ENCODE data around the gene SFMBT2.
"Not testable (repeated sequence)": the region's sequence is repeated elsewhere in the genome, so short reads cannot be mapped to it uniquely, and the experiment has no call there.

The SFMBT2 gene

GRCh38 chr10:7312488-7312857 lies 98.4 kb downstream of the SFMBT2 start:
- Mint-ChIP-seq H3K27ac (peak overlapping the region in 1 of 3 experiments; percentile 56), H3K4me3 (no peak overlapping the region), H3K36me3 (ENCODE audit: low read depth) (peaks cover 14% of the 10 kb centered on the region), H3K9me3 (peaks cover 3% of the 10 kb centered on the region), H3K4me1 (peaks cover 10% of the 10 kb centered on the region), H3K27me3 (ENCODE audit: low read depth) (peaks cover 4% of the 10 kb centered on the region)
- no peak for TF ChIP-seq CTCF (IDR thresholded peaks at IDR 0.05; ENCODE audit: unreplicated experiment in 3 of 3)

GRCh38 chr10:7311850-7312487 lies 98.9 kb downstream of the SFMBT2 start:
- not testable (repeated sequence) for H3K4me1 Mint-ChIP-seq; H3K9me3 Mint-ChIP-seq; H3K4me3 Mint-ChIP-seq; H3K27me3 Mint-ChIP-seq (ENCODE audit: low read depth)
- Mint-ChIP-seq H3K36me3 (ENCODE audit: low read depth) (peaks cover 14% of the 10 kb centered on the region), H3K27ac (peak overlapping the region in 1 of 3 experiments; percentile 56)

DNA sequence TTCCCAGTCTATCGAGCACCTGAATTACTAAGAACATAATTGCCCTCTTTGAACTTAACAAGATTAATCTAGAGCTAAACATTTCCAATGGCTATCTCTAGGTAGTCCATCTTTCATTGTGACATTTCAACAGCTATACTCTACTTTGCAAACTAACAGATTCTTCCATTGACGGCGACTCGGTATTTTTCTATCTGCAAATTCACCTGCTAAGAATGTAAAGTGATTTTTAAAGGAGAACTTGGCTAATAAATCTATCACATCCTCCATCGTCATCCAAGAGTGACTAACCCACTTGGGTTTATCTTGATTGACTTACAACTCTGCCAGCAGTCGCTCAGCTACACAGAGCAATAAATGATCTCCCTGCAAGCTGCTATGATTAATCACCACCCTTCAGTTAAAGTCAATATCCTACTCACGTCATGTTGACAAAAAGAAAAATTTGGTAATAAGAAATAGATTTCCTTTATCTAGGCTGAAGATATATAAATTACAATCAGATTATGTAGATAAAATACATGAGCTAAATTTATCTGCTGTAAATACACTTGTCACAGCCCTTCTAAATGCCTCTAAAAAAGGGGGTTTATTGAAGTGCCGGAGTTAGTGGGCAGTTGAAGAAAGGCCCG lies 99.5 kb downstream of the SFMBT2 start:
- H3K27ac Mint-ChIP-seq: peak overlapping the region in 1 of 3 experiments; percentile 56
- H3K27me3 Mint-ChIP-seq (ENCODE audit: low read depth): peaks cover 4% of the 10 kb centered on the region
- H3K4me3 Mint-ChIP-seq: no peak overlapping the region
- no peak for TF ChIP-seq CTCF (IDR thresholded peaks at IDR 0.05; ENCODE audit: unreplicated experiment in 3 of 3)
- peaks cover 7% of the 10 kb centered on the region for H3K9me3 Mint-ChIP-seq
- H3K36me3 Mint-ChIP-seq (ENCODE audit: low read depth): peaks cover 18% of the 10 kb centered on the region
- H3K4me1 Mint-ChIP-seq: peaks cover 10% of the 10 kb centered on the region

- TF ChIP-seq CTCF (IDR thresholded peaks at IDR 0.05; ENCODE audit: unreplicated experiment in 3 of 3): no peak
- Mint-ChIP-seq H3K4me3 (no peak overlapping the region), H3K9me3 (peaks cover 7% of the 10 kb centered on the region), H3K27ac (no peak overlapping the region), H3K27me3 (ENCODE audit: low read depth) (peaks cover 4% of the 10 kb centered on the region), H3K36me3 (ENCODE audit: low read depth) (peaks cover 12% of the 10 kb centered on the region), H3K4me1 (peaks cover 10% of the 10 kb centered on the region)
Measured at GRCh38 chr10:7310076-7310475, 100.8 kb downstream of the SFMBT2 start.

DNA sequence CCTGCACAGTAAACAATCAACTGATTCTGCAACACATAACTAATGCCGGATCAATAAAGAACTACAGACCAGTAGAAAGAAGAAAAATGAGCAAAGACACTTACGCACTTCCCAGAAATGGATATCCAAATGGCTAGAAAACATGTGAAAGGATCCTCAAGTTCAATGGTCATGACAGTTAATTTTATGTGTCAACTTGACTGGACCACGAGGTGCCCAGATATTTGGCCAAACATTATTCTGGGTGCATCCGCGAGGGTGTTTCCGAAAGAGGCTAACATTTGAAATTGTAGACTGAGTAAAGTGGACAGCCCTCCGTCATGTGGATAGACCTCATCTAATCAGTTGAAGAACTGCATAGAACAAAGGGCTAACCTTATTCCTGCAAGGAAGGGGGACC lies 102.0 kb downstream of the SFMBT2 start:
- peaks cover 4% of the 10 kb centered on the region for H3K27me3 Mint-ChIP-seq (ENCODE audit: low read depth)
- peaks cover 7% of the 10 kb centered on the region for H3K9me3 Mint-ChIP-seq
- TF ChIP-seq CTCF (IDR thresholded peaks at IDR 0.05; ENCODE audit: unreplicated experiment in 3 of 3): no peak
- H3K27ac Mint-ChIP-seq: peak overlapping the region in 1 of 3 experiments; percentile 79
- no peak overlapping the region for H3K4me3 Mint-ChIP-seq
- peaks cover 12% of the 10 kb centered on the region for H3K36me3 Mint-ChIP-seq (ENCODE audit: low read depth)
- peaks cover 10% of the 10 kb centered on the region for H3K4me1 Mint-ChIP-seq

DNA sequence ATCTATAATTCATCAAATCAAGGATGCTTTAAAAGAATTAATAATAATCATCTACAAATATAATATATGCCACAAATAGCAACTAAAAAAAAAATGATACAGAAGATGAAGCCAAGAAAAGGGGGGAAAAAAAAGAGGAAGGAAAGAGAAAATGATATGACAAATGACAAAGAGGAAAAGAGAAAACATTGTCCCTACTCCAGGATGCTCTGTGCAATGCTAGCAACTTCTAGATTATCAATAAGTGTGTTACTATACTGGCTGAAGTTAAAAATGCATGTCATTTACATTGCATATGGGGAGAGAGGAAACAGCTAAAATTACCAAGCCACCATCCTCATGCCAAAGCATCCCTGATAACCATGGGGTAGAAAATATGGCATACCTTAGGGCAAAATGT lies 104.2 kb downstream of the SFMBT2 start:
- peaks cover under 1% of the 10 kb centered on the region for H3K27me3 Mint-ChIP-seq (ENCODE audit: low read depth)
- TF ChIP-seq CTCF (IDR thresholded peaks at IDR 0.05; ENCODE audit: unreplicated experiment in 3 of 3): no peak
- H3K27ac Mint-ChIP-seq: no peak overlapping the region
- peaks cover 9% of the 10 kb centered on the region for H3K9me3 Mint-ChIP-seq
- no peak overlapping the region for H3K4me3 Mint-ChIP-seq
- H3K36me3 Mint-ChIP-seq (ENCODE audit: low read depth): peaks cover 12% of the 10 kb centered on the region
- H3K4me1 Mint-ChIP-seq: peaks cover 29% of the 10 kb centered on the region
